ENCODE results near the gene GPR65.

GRCh38 chr14:87996291-87996592, 8.7 kb upstream of the GPR65 start:
- TF ChIP-seq CTCF (IDR thresholded peaks at IDR 0.05) (no peak), POLR2A (IDR thresholded peaks at IDR 0.05) (no peak)
